Thyroid gland (tissue), 4 donors: Measurements from ENCODE around the gene EIF4H. TPM values are rescaled to one million over a fixed set of nuclear protein-coding genes. Genes with fewer than 3 reads are reported as not detected.
"Not testable (repeated sequence)": the region's sequence is repeated elsewhere in the genome, so short reads cannot be mapped to it uniquely, and the experiment has no call there.

ENCODE experiments used
- DNase-seq, 2 donors: peaks; one replicate each; pipeline ENCODE4 v3.0.0-alpha.2; 2019
- H3K27ac ChIP-seq, 3 donors: fragments of 200-600 bp; sonication (generic); 1 replicate in 2 of 3; 2 replicates in 1 of 3; pipeline ENCODE4 v1.5.1; 2016 to 2019; ENCODE audit warnings: mild to moderate bottlenecking in 1 of 3, moderate library complexity in 1 of 3
- H3K27me3 ChIP-seq: fragments of 200-600 bp; sonication (generic); one replicate; pipeline ENCODE4 v1.5.1; 2019
- H3K36me3 ChIP-seq, 2 donors: fragments of 200-600 bp; sonication (generic); one replicate each; pipeline ENCODE4 v1.5.1; 2016 to 2019
- H3K4me1 ChIP-seq, 2 donors: fragments of 200-600 bp; sonication (generic); one replicate each; pipeline ENCODE4 v1.5.1; 2017 to 2019
- H3K4me3 ChIP-seq, 3 donors: fragments of 200-600 bp; sonication (generic); replicated peaks in 1 of 3; 1 replicate in 2 of 3; 2 replicates in 1 of 3; pipeline ENCODE4 v1.5.1; 2016; ENCODE audit warnings: mild to moderate bottlenecking in 1 of 3
- H3K9me3 ChIP-seq: fragments of 200-600 bp; sonication (generic); one replicate; pipeline ENCODE4 v1.5.1; 2017
- POLR2A ChIP-seq, 2 donors: fragments of 450-650 bp; IDR thresholded peaks; one replicate each; pipeline ENCODE4 v1.6.1; 2017; ENCODE audit warnings: antibody characterized with exemption in 2 of 2, mild to moderate bottlenecking in 2 of 2, moderate library complexity in 1 of 2
- WGBS, 2 donors: methylation state at CpG; one replicate each; pipeline ENCODE4 v1.1.5; 2017; 5-methylcytosine and 5-hydroxymethylcytosine counted together
- intact Hi-C: fragments of 100-400 bp; cut with DNase I; formaldehyde crosslinking; loops from one replicate; pipeline ENCODE4 v1.15.1; 2023
- total RNA-seq, 4 donors: library from RNA; depleted of rRNA; stranded (reverse); fragments of >200 nt; gene quantifications; one replicate each; pipeline ENCODE4 v1.2.3, GENCODE V29; 2016
- TF ChIP-seq, protein P1 (sequence below), 6 experiments: fragments of 200-600 bp in 3 of 6; fragments of 450-650 bp in 3 of 6; sonication (generic) in 3 of 6; IDR thresholded peaks; one replicate each; pipeline ENCODE4 v1.5.1; 2016 to 2019; ENCODE audit warnings: antibody characterized with exemption in 6 of 6, mild to moderate bottlenecking in 2 of 6, inconsistent platforms in 1 of 6, moderate library complexity in 1 of 6

EIF4H gene
- total RNA-seq, 4 donors from 2014 or later: 267 to 323 (median 298) TPM

DNA sequence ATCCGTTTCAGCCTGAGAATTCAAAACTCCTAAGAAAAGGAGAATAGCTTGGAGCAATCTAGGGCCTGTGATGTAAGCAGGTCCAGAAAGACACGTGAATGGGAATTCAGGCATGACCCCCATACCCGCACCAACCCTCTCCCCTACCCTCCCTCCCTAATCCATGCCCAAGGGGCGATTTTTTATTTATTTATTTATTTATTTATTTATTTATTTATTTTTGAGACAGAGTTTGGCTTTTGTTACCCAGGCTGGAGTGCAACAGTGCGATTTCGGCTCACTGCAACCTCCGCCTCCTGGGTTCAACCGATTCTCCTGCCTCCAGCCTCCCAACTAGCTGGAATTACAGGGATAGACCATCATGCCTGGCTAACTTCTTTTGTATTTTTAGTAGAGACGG is 16.6 kb upstream of the EIF4H start:
- 94 to 95% methylated on average over 9 of the region's 9 CpGs for WGBS, 2 donors
- no peak overlapping the region for H3K27ac ChIP-seq

DNA sequence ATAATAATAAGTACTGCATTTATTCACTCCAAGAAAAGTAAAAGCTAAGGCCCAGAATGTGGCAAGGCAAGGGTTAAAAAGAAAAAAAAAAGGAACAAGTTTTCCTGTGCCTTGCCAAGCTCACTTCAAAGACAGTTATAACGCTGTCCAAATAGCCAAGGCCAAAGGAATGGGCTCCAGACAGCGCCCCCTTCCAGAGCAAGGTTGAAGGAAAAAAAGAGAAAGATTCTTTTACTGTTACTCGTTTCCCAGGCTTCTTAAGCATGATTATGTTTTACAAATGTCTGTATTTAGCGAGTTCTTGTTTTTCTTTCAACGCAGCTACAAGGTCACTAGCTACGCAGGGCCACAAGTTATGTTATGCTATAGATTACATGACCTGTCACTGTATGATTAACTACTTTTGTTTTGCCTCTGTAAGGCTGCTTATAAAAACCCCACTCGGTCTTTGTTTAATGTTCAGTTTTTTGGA is 9.1 kb upstream of the EIF4H start:
- DNase-seq: peak; percentile 9 to 28
- intact Hi-C loops: no loop called here
- H3K27ac ChIP-seq: no peak overlapping the region
- H3K9me3 ChIP-seq: no peaks in the 10 kb centered on the region
- WGBS, 2 donors: 28% methylated on average over 7 of the region's 7 CpGs
- no peaks in the 10 kb centered on the region for H3K36me3 ChIP-seq
- TF ChIP-seq, protein P1, sequence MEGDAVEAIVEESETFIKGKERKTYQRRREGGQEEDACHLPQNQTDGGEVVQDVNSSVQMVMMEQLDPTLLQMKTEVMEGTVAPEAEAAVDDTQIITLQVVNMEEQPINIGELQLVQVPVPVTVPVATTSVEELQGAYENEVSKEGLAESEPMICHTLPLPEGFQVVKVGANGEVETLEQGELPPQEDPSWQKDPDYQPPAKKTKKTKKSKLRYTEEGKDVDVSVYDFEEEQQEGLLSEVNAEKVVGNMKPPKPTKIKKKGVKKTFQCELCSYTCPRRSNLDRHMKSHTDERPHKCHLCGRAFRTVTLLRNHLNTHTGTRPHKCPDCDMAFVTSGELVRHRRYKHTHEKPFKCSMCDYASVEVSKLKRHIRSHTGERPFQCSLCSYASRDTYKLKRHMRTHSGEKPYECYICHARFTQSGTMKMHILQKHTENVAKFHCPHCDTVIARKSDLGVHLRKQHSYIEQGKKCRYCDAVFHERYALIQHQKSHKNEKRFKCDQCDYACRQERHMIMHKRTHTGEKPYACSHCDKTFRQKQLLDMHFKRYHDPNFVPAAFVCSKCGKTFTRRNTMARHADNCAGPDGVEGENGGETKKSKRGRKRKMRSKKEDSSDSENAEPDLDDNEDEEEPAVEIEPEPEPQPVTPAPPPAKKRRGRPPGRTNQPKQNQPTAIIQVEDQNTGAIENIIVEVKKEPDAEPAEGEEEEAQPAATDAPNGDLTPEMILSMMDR (IDR thresholded peaks at IDR 0.05): peak in 2 of 6 experiments; percentile 14 to 37
- no peak for TF ChIP-seq POLR2A (IDR thresholded peaks at IDR 0.05)
- no peaks in the 10 kb centered on the region for H3K4me1 ChIP-seq
- H3K27me3 ChIP-seq: no peaks in the 10 kb centered on the region
- H3K4me3 ChIP-seq: no peak overlapping the region

More for the DNA sequence above, 16.6 kb upstream of the EIF4H start:
- no peak overlapping the region for H3K4me3 ChIP-seq
- H3K9me3 ChIP-seq: no peaks in the 10 kb centered on the region
- H3K4me1 ChIP-seq: no peaks in the 10 kb centered on the region
- intact Hi-C loops: no loop called here
- DNase-seq: no peak
- H3K36me3 ChIP-seq: no peaks in the 10 kb centered on the region
- TF ChIP-seq, protein P1 (IDR thresholded peaks at IDR 0.05): no peak
- no peak for TF ChIP-seq POLR2A (IDR thresholded peaks at IDR 0.05)
- no peaks in the 10 kb centered on the region for H3K27me3 ChIP-seq

DNA sequence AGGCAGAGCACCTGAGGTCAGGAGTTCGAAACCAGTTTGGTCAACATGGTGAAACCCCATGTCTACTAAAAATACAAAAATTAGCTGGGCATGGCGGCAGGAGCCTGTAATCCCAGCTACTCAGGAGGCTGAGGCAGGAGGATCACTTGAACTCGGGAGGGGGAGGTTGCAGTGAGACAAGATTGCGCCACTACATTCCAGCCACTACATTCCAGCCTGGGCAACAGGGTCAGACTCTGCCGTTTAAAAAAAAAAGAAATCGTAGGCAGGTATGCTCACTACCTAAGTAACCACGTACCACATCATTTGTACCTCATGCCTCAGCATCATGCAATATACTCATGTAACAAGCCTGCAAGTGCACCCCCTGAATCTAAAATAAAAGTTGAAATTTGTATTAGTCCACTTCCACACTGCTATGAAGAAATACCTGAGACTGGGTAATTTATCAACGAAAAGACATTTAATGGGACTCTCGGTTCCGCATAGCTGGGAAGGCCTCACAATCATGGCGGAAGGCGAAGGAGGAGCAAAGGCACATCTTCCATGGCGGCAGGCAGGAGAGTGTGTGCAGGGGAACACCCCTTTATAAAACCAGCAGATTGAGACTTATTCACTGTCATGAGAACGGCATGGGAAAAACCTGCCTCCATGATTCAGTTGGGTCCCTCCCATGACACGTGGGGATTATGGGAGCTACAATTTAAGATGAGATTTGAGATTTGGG is 8.1 kb upstream of the EIF4H start:
- Histone ChIP-seq H3K36me3 (no peaks in the 10 kb centered on the region), H3K4me3 (no peak overlapping the region), H3K27me3 (no peaks in the 10 kb centered on the region), H3K27ac (no peak overlapping the region), H3K4me1 (no peaks in the 10 kb centered on the region), H3K9me3 (no peaks in the 10 kb centered on the region)
- 93% methylated on average over 15 of the region's 15 CpGs for WGBS, 2 donors
- TF ChIP-seq, protein P1 (IDR thresholded peaks at IDR 0.05): no peak
- no peak for TF ChIP-seq POLR2A (IDR thresholded peaks at IDR 0.05)
- intact Hi-C loops: no loop called here
- no peak for DNase-seq

DNA sequence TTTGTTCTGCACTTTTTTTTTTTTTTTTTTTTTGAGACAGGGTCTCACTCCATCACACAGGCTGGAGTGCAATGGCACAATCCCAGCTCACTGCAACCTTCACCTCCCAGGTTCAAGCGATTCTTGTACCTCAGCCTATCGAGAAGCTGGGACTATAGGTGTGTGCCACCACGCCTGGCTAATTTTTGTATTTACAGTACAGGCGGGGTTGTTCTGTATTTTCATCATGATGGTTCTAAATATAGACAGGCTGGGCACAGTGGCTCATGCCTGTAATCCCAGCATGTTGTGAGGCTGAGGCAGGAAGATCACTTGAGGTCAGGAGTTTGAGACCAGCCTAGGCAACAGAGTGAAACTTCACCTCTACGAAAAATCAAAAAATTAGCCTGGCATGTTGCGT is 6.8 kb upstream of the EIF4H start:
- intact Hi-C loops, H3K27me3 ChIP-seq, H3K9me3 ChIP-seq, H3K4me1 ChIP-seq, DNase-seq, H3K27ac ChIP-seq, H3K36me3 ChIP-seq, H3K4me3 ChIP-seq: not testable (repeated sequence)
- WGBS, 2 donors: 61 to 63% methylated on average over 6 of the region's 6 CpGs

DNA sequence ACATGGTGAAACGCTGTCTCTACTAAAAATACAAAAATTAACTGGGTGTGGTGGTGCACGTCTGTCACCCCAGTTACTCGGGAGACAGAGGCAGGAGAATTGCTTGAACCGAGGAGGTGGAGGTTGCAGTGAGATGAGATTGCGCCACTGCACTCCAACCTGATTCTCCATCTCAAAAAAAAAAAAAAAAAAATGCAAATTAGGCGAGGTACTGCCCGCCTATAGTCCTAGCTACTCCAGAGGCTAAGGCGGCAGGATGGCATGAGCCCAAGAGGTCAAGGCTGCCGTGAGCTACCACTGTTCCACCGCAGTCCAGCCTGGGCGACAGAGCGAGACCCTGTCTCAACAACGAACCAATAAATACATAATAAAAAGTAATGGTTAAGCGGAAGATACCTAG is 1.1 kb upstream of the EIF4H start:
- Histone ChIP-seq H3K4me3 (no peak overlapping the region), H3K4me1 (peaks cover 37 to 38% of the 10 kb centered on the region in 2 donors), H3K27me3 (no peaks in the 10 kb centered on the region), H3K9me3 (no peaks in the 10 kb centered on the region), H3K27ac (peak overlapping the region in 1 of 3 donors; percentile 87), H3K36me3 (no peaks in the 10 kb centered on the region)
- 47% methylated on average over 14 of the region's 14 CpGs for WGBS, 2 donors
- TF ChIP-seq POLR2A (IDR thresholded peaks at IDR 0.05): no peak
- TF ChIP-seq, protein P1 (IDR thresholded peaks at IDR 0.05): no peak
- DNase-seq: peak; percentile 21 to 26
- intact Hi-C loops: no loop called here
